Activated naive CD4-positive, alpha-beta T cell treated with anti-CD3 and anti-CD28 coated beads, Interleukin-2, amount 50 U/mL, for 24 hours (primary cell): Measurements from ENCODE around the gene PHACTR3.
"Not testable (repeated sequence)": the region's sequence is repeated elsewhere in the genome, so short reads cannot be mapped to it uniquely, and the experiment has no call there.

Experiments used
- H3K27ac Mint-ChIP-seq: one replicate; pipeline ENCODE4 v1.8.0; 2021; ENCODE audit warnings: mild to moderate bottlenecking, mixed read lengths
- H3K27me3 Mint-ChIP-seq: one replicate; pipeline ENCODE4 v1.8.0; 2021; ENCODE audit warnings: mixed read lengths
- H3K36me3 Mint-ChIP-seq: one replicate; pipeline ENCODE4 v1.8.0; 2021; ENCODE audit warnings: mixed read lengths
- H3K4me1 Mint-ChIP-seq: one replicate; pipeline ENCODE4 v1.8.0; 2021; ENCODE audit warnings: mixed read lengths
- H3K4me3 Mint-ChIP-seq: one replicate; pipeline ENCODE4 v1.8.0; 2021; ENCODE audit warnings: mild to moderate bottlenecking, mixed read lengths
- H3K9me3 Mint-ChIP-seq: one replicate; pipeline ENCODE4 v1.8.0; 2021; ENCODE audit warnings: mixed read lengths

Gene PHACTR3

DNA sequence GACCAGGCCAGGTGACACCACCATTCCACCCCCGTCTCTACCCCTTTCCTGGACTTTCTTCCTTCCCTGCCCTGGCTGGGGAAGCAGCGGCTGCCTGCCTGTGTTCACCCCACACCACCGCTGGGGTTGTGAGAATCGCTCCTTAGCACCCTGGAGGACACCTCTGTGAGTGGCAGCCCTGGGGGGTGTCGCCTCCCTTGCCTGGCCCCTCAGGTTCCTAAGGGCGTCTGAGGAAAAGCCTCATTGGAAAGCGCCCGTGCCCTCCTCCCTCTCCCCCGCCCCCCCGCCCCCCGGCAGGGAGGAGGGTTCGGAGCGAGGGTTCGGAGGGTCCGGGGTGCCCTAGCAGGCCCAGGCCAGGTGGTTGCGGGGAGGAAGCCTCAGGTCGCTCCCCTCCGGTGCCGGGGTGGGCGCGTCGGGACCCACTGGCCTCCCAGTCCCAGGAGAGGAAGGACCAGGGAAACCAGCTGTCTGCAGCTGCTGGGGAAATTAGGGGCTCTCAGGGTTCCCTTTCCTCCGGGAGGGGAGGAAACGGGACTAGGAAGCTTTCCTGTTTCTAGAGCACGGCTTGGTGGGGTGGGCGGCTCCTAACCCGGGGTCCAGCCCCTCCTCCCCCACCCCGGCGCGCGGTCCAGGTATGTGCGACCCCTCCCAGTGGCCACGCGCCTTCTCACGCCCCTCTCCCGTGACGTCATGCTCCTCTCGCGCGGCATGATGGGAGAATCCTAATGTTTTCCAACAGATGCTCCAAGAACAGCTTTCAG lies at the start of gene PHACTR3:
PHACTR3 (plus strand) TSS at position 760 of the 761 bp plus-strand sequence. CDS start 475 bp downstream, outside the sequence.
- Mint-ChIP-seq H3K9me3 (no peaks in the 10 kb centered on the region), H3K4me1 (no peaks in the 10 kb centered on the region), H3K27ac (no peak within 1 kb of the TSS), H3K4me3 (no peak within 1 kb of the TSS), H3K36me3 (no peaks in the 10 kb centered on the region), H3K27me3 (peaks cover 46% of the 10 kb centered on the region)

DNA sequence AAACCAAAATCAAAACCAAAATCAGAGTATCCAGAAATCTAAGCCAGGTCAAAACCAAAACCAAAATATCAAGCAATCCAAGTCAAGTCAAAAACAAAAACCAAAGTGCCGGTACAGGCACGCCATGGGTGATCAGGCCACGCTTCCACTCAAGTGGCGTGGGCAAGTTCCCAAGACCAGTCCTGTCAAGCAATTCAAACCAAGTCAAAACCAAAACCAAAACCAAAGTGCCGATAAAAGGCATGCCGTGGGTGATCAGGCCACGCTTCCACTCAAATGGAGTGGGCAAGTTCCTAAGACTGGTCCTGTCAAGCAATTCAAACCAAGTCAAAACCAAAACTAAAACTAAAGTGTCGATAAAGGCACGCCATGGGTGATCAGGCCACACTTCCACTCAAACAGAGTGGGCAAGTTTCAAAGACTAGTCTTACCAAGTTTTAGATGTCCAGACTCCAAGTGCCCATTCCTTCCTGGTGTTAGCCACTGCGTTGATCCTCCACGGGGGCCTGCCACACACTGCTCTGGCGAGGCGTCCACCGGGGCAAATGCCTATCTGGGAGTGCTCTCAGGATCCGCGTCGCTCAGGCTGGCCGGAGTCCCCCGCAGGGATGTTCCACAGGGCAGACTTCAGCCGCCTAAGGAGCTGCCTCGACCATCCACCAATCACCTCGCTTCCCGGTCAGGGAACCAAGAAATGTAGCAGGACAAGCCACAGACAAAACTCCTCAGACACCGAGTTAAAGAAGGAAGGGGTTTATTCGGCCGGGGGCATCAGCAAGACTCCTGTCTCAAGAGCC lies 46.4 kb upstream of the PHACTR3 start:
- H3K27me3 Mint-ChIP-seq, H3K9me3 Mint-ChIP-seq, H3K4me3 Mint-ChIP-seq, H3K27ac Mint-ChIP-seq, H3K36me3 Mint-ChIP-seq, H3K4me1 Mint-ChIP-seq: not testable (repeated sequence)

DNA sequence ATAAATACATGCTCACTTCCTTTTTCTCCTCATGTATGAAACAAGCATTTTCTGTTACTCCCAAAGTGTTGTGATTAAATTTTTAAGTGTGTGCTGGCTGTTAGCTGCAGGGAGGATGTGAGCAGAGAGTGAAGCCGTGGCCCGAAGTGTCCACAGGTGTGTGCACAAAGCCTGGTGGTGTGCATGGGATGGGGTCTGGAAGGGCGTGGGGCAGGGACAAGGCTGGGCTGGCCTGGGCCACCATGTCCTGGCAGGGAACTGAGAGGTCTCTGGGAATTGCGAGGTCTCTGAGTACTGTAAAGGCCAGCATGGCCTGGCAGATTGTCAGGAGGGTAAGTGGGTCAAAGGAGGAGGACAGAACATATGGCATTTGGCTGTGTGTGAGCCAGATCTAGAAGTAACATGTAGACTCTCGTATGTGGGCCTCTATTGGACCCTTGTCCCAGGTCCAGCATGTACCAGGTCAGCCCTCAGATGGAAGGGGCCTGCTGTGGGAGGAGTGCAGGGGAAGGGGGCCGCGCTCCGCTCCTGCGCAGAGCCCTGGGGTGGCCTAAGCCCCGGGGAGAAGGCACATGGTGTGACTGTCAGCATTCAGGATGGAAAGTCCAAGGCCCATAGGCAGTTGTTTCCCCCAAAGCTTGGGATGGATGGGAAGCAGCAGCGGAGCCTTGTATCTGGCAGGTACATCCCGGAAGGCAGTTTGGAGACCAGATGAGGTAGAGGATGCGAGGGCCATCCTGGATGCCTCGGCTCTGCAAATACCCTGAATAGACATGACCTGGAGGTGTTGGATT lies 45.1 kb upstream of the PHACTR3 start:
- H3K4me1 Mint-ChIP-seq = no peaks in the 10 kb centered on the region
- H3K36me3 Mint-ChIP-seq = no peaks in the 10 kb centered on the region
- peaks cover 2% of the 10 kb centered on the region for H3K27me3 Mint-ChIP-seq
- no peak overlapping the region for H3K27ac Mint-ChIP-seq
- no peaks in the 10 kb centered on the region for H3K9me3 Mint-ChIP-seq
- no peak overlapping the region for H3K4me3 Mint-ChIP-seq

GRCh38 chr20:59559863-59560262 lies 44.5 kb upstream of the PHACTR3 start:
- Mint-ChIP-seq H3K36me3 (no peaks in the 10 kb centered on the region), H3K4me1 (no peaks in the 10 kb centered on the region), H3K27ac (no peak overlapping the region), H3K27me3 (peaks cover 2% of the 10 kb centered on the region), H3K9me3 (no peaks in the 10 kb centered on the region), H3K4me3 (no peak overlapping the region)

GRCh38 chr20:59560588-59561227 lies 43.6 kb upstream of the PHACTR3 start:
- H3K4me3 Mint-ChIP-seq = no peak overlapping the region
- no peaks in the 10 kb centered on the region for H3K9me3 Mint-ChIP-seq

DNA sequence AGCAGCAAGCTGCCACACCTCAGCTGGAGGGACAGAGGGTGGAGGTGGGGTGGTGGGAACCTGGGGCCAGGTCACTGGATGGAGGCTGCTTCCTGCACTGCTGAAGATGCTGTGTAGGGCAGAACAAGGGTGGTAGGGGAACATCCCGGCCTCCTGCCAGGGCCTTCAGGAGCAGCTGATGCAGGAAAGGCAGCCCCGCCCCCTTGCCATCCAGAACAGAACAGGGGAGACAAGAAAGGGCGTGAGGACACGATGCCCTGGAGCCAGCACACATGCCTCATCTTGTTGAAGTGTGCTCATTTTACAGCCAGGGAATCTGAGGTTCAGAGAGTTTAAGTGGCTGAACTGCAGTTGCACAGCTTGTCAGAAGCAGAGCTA lies 43.1 kb upstream of the PHACTR3 start:
- Mint-ChIP-seq H3K27me3 (peaks cover 2% of the 10 kb centered on the region), H3K9me3 (no peaks in the 10 kb centered on the region)

More at GRCh38 chr20:59560588-59561227, 43.6 kb upstream of the PHACTR3 start:
- Mint-ChIP-seq H3K27me3 (peaks cover 2% of the 10 kb centered on the region), H3K4me1 (no peaks in the 10 kb centered on the region), H3K36me3 (no peaks in the 10 kb centered on the region), H3K27ac (no peak overlapping the region)

GRCh38 chr20:59561614-59562277 lies 42.6 kb upstream of the PHACTR3 start:
- Mint-ChIP-seq H3K27ac (no peak overlapping the region), H3K9me3 (no peaks in the 10 kb centered on the region), H3K4me3 (no peak overlapping the region), H3K36me3 (no peaks in the 10 kb centered on the region), H3K27me3 (peaks cover 2% of the 10 kb centered on the region), H3K4me1 (no peaks in the 10 kb centered on the region)

More for the DNA sequence above, 43.1 kb upstream of the PHACTR3 start:
- Mint-ChIP-seq H3K36me3 (no peaks in the 10 kb centered on the region), H3K27ac (no peak overlapping the region), H3K4me1 (no peaks in the 10 kb centered on the region), H3K4me3 (no peak overlapping the region)

DNA sequence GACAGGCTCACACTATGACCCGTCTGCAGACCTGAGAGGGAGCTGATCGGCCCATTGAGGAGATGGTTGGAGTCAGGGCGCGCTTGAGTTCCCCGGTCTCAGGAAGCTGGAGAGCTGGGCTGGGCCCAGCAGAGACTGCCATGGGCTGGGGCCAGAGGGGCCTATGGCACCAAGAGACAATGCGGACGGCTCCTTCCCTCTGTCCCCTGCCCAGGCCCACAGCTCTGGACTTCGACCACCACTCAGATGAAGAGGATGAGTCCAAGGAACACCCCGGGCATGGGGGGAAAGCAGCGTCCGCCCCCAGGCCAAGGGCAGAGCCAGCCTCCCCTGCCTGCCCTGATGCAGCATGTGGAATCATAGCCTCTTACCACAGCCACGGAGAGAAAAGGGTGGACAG lies 40.2 kb upstream of the PHACTR3 start:
- no peak overlapping the region for H3K4me3 Mint-ChIP-seq
- peaks cover 2% of the 10 kb centered on the region for H3K27me3 Mint-ChIP-seq
- no peaks in the 10 kb centered on the region for H3K9me3 Mint-ChIP-seq
- H3K4me1 Mint-ChIP-seq = no peaks in the 10 kb centered on the region
- H3K27ac Mint-ChIP-seq = no peak overlapping the region
- H3K36me3 Mint-ChIP-seq = no peaks in the 10 kb centered on the region

DNA sequence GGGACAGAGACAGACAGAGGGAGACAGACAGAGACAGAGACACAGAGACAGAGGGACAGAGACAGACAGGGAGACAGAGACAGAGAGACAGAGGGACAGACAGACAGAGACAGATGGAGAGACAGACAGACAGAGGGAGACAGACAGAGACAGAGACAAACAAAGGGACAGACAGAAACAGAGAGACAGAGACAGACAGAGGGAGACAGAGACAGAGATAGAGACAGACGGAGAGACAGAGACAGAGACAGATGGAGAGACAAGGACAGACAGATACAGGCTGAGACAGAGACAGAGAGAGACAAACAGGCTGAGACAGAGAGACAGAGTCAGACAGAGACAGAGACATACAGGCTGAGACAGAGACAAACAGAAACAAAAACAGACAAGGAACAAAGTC lies 39.4 kb upstream of the PHACTR3 start:
- Mint-ChIP-seq H3K27me3 (peaks cover 2% of the 10 kb centered on the region), H3K4me1 (no peaks in the 10 kb centered on the region), H3K9me3 (no peaks in the 10 kb centered on the region), H3K4me3 (no peak overlapping the region), H3K27ac (no peak overlapping the region), H3K36me3 (no peaks in the 10 kb centered on the region)

GRCh38 chr20:59565768-59566461 lies 38.4 kb upstream of the PHACTR3 start:
- peaks cover under 1% of the 10 kb centered on the region for H3K4me1 Mint-ChIP-seq
- H3K27me3 Mint-ChIP-seq = peaks cover 4% of the 10 kb centered on the region
- no peaks in the 10 kb centered on the region for H3K9me3 Mint-ChIP-seq
- H3K4me3 Mint-ChIP-seq = no peak overlapping the region
- H3K27ac Mint-ChIP-seq = no peak overlapping the region
- H3K36me3 Mint-ChIP-seq = no peaks in the 10 kb centered on the region

DNA sequence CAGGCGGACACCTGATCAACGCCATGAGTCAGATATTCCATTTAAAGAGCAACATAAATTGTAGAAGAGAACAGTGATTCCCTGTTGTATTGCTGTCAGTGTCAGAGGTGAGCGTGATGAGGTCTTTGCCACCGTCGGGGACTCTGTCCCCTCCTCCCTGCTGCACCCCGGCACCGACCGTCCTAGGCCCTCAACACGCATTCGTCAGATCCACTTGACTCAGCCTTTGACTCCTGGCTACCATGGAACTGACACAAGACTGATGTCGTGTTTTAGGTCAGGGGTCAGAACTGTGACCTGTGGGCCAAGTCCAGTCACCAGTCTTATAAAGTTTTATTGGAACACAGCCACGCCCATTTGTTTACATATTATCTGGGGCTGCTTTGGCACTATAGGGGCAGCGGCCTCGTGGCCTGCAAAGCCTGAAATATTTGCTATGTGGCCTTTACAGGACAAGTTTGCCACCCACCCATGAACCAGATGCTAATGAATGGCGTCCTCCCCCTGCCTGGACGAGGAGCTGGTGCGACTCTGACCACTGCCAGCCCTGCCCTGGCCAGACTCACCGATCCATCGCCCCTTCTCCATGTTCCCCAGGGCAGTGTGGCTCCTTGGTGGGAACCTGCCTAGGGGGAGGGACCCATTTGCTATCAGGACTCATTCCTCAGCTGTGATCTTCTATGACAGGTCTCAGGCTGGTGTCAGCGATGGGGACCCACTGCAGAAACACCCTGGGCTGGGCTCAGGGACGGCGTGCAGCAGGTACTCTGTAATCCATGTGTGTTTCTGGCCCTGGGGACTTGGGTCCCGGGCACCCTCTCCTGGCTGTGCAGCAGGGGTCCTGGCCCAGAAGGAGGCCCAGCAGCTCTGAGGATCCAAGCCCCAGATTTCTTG lies 37.5 kb upstream of the PHACTR3 start:
- H3K27me3 Mint-ChIP-seq = peaks cover 4% of the 10 kb centered on the region
- H3K9me3 Mint-ChIP-seq = no peaks in the 10 kb centered on the region
- no peak overlapping the region for H3K27ac Mint-ChIP-seq
- H3K4me1 Mint-ChIP-seq = peaks cover 7% of the 10 kb centered on the region
- H3K36me3 Mint-ChIP-seq = no peaks in the 10 kb centered on the region
- H3K4me3 Mint-ChIP-seq = no peak overlapping the region

DNA sequence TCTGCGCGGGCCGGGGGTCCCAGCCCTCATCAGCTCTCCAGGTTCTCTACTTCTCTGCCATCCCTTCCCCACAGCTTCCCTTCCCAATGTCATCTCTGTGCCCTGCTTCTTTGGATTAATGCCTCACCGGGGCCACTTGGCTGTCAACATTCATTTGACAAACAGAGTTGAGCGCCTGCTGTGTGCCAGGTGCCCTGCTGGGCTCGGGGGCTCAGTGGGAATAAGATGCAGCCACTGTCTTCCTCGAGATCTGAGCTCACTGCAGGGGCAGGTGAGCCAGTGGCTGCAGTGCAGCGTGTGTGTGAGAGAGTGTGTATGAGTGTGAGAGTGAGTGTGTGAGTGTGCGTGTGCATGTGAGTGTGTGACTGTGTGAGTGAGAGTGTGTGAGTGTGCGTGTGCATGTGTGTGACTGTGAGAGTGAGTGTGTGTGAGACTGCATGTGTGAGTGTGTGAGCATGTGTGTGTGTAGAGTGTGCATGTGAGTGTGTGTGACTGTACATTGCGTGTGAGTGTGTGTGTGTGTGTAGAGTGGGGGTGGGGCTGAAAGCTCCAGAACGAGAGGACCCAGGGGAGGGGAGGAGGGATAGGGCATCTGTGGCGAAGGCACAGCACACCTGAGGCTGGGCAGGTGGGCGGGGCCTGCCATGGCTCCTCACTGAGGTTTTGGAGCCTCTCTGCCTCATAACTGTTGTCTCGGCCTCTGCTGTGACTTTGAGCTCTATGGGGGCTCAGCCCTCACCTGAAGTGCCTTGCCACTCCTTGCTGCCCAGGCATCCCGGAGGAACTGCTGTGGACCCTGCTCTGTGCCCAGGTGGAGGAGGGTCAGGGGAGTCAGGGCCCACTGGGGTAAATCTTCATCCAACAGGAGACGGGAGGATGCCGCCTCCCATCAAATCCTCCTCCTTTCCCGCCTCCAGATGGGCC lies 36.5 kb upstream of the PHACTR3 start:
- Mint-ChIP-seq H3K9me3 (no peaks in the 10 kb centered on the region), H3K4me1 (peaks cover 10% of the 10 kb centered on the region), H3K27ac (no peak overlapping the region), H3K36me3 (no peaks in the 10 kb centered on the region), H3K4me3 (no peak overlapping the region), H3K27me3 (peaks cover 4% of the 10 kb centered on the region)

- no peaks in the 10 kb centered on the region for H3K9me3 Mint-ChIP-seq
- peaks cover 10% of the 10 kb centered on the region for H3K4me1 Mint-ChIP-seq
- H3K27me3 Mint-ChIP-seq = peaks cover 4% of the 10 kb centered on the region
- H3K27ac Mint-ChIP-seq = no peak overlapping the region
- no peak overlapping the region for H3K4me3 Mint-ChIP-seq
- H3K36me3 Mint-ChIP-seq = no peaks in the 10 kb centered on the region
Measured at GRCh38 chr20:59568509-59569024, 35.8 kb upstream of the PHACTR3 start.
